AG09309 (cell line): ENCODE results near the gene PC.
"Not testable (repeated sequence)": the region's sequence is repeated elsewhere in the genome, so short reads cannot be mapped to it uniquely, and the experiment has no call there.

Experiments
- DNase-seq: peaks from one replicate; pipeline ENCODE4 v3.0.0-alpha.2; 2010; ENCODE audit warnings: low read depth
- H3K4me3 ChIP-seq: 2 replicates; pipeline ENCODE4 v1.5.1; 2011; ENCODE audit warnings: mild to moderate bottlenecking, low read depth, low read length, moderate library complexity; ENCODE audit not compliant: control insufficient read depth
- CTCF ChIP-seq: IDR thresholded peaks from 2 replicates; pipeline ENCODE4 v1.5.1; 2011; ENCODE audit warnings: mild to moderate bottlenecking, low read depth, low read length, inconsistent platforms; ENCODE audit not compliant: insufficient read depth, control insufficient read depth; ENCODE audit errors: missing control alignments

The PC gene

GRCh38 chr11:66999555-66999954, 41.4 kb upstream of the PC start:
- DNase-seq: no peak
- TF ChIP-seq CTCF: no peak
- H3K4me3 ChIP-seq: no peak overlapping the region

GRCh38 chr11:66996609-66997273, 38.6 kb upstream of the PC start:
- DNase-seq: peak; percentile 11
- TF ChIP-seq CTCF: no peak
- H3K4me3 ChIP-seq: no peak overlapping the region

- H3K4me3 ChIP-seq: no peak overlapping the region
- TF ChIP-seq CTCF: no peak
- DNase-seq: no peak
These were observed 33.9 kb upstream of the PC start for GRCh38 chr11:66992041-66992440.

- DNase-seq: not testable (repeated sequence)
These were observed 31.2 kb upstream of the PC start for GRCh38 chr11:66989360-66989759.

GRCh38 chr11:66988741-66989140, 30.6 kb upstream of the PC start:
- not testable (repeated sequence) for H3K4me3 ChIP-seq, DNase-seq

More at GRCh38 chr11:66989360-66989759, 31.2 kb upstream of the PC start:
- not testable (repeated sequence) for H3K4me3 ChIP-seq

GRCh38 chr11:66987924-66988637, 29.9 kb upstream of the PC start:
- DNase-seq: no peak
- H3K4me3 ChIP-seq: no peak overlapping the region
- no peak for TF ChIP-seq CTCF

GRCh38 chr11:66987158-66987620, 29.0 kb upstream of the PC start:
- no peak for TF ChIP-seq CTCF
- DNase-seq: no peak
- no peak overlapping the region for H3K4me3 ChIP-seq

GRCh38 chr11:66986178-66986545, 28.0 kb upstream of the PC start:
- TF ChIP-seq CTCF: no peak
- no peak overlapping the region for H3K4me3 ChIP-seq
- no peak for DNase-seq
